Inflammatory macrophage (primary cell): ENCODE data around the gene MORC1.

Experiments
- DNase-seq, 2 donors: peaks; one replicate each; pipeline ENCODE4 v3.0.0-alpha.2; 2020 to 2022

MORC1 gene

DNA sequence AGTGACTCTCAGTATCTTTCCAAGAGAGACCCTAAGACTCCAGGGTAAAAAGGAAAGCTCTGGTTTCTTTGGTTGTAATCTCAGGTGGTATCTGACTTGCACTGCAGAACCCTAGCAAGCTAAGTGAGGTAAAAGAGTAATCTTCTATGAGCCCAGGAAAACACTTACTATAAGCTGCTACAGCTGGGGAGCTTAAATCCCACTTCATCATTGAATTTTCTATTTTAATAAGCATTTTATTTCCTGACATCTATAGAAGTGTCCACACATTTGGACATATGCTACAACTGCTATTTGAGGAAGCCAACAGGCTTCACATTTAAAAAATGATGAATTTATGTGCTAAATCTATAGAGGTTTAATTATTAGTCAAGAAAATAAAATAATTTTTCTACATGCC, 91.1 kb downstream of the MORC1 start:
- DNase-seq: no peak

DNA sequence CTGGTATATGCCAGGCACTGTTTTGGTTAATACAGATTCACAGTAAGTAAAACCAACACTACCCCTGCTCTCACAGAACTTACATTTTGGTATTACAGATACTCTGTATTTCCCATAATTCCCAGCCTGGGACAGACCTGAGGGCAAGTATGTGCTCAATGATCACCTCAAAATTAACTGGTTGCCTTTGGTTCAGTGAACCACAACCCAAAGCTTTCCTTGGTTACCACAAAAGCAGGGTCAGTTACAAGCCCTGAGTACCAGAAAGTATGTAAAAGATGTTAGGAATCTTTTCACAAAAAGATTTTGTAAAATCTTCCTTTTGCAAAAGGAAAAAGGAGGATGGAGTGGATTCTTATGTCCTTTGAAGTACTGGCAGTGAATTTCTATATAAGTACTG, 92.0 kb downstream of the MORC1 start:
- DNase-seq: no peak

DNA sequence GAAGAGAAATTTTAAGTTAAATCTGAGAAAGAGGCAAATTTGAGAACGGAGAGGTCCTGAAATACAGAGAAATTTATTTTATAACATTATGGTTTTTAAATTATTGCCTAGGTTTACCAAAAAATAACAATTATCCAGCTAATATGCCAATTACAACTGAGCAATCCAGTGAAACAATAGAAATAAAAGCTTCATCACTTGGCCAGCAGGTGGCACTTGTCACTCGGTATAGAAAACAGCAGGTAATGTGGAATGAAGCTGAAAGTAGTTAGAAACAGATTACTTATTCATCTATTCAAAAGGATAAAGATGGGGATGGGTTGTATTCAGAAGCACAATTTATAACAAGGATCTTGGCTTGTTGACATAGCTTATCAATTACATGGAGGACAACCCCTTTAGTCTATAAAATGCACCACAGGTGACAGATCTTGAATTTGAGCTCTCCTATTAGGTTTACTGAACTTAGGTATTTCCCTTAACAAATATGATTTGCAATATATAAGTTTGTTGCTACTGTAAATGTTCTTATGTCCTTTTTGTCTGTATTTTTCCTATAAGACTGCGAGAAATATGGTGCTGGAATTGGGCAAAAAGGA, 94.2 kb downstream of the MORC1 start:
- peak; percentile 40 to 45 for DNase-seq

DNA sequence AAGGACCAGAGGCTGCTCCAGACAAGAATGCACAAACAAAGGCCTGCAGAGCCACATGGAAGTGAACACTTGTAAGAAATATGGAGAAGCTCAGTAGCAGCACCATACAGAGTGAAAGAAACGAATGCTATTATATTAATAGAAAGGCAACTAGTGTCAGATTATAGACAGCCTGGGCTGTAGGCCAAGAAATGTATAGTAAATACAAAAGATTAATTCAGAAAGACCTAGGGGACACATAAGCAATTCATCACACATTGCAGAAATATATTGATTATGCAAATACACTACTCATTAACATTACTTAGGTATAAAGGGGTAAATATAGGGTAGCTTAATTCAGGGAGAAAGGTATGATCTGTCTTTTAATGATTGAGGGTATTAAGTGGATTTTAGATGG, 94.8 kb downstream of the MORC1 start:
- DNase-seq: no peak

DNA sequence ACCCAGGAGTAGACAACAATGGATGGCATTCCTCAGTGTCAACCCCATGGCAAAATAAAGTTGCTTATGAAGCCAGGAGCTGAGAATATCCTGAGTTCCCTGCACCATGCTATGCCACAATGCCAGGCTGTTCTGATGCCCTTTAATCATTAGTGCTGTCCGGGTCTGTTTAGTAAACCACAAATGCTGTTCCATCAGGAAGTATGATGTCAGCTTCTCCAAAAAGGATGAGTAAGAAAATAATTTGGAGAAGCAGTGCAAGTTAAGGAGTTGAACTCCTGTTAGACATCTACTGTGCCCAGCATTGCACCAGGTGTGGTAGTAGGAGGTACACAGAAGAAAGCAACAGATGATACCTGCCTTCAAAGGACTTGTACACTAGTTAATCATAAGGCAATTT, 96.4 kb downstream of the MORC1 start:
- peak; percentile 21 to 27 for DNase-seq

DNA sequence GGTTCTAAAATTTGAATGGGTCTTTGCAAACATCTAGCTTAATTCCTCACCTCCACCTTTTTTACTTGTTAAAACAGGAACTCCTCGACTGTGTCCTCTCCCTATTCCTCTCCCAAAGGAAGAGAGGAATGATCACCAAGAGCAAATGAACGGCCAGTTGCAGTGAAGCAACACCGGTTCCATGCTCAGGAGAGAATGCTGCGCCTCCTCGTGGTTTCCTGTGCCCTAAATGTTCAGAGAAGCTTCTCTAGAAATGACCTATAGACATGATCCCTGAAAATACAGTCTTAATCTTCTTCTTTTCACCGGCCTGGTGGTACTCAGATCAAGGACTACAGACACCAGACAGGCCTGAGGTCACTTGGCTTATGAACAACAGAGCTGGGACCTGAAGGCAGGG, 99.1 kb downstream of the MORC1 start:
- DNase-seq: peak in 1 of 2 donors; percentile 6

DNA sequence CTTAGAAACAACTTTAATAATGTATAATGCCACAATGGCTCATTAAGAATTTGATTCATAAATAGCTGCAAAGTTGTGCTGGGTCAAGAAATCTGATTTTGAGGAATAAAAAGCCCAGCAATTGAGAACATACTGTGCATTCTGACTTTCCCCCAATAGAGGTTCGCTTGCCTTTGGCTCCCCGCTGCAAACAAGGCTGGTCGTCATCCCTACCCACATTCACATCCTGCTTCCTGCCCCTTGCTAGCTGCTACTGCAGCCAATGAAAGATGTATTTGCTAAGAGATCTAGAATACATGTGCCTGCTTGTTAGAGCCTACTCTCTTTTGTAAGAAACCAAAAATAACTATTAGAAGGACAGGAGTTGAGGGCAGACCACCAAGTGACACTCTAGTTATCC, 112.5 kb downstream of the MORC1 start:
- DNase-seq: no peak

DNA sequence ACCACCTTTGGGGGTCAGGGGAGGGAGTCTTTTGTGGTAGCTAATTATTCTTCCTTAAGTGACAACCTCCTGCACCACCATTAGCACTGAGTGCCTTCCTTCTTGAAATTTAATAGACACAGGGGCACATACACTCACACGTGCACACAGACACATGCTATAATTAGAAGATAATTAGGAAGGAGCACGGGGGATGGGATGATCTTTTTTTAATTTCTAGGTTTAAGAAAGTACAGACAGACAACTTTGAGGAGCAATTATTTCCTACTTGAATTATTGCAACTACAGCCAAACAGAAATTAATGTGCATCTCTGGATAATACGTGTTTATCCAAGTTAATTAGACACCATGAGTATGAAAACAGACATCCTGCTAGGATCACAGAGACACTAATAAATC, 119.5 kb downstream of the MORC1 start:
- DNase-seq: no peak

DNA sequence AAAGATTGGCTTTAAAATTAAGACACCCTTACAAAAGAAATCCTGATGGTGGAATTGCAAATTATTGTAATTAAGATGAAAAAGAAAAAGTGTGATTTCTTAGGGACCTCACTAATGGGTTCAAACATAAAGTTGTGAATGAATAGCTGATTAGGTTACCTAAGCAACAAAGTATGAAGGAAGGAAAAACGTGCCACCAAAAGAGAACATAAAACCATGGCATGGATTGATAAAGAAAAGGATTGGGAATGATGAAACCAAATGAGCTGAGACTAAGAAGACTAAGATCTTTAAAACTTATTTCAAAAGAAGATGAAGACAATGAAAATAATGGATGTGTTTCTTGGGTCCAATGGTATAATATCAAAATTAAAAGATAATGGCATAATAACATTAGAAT, 132.1 kb downstream of the MORC1 start:
- DNase-seq: no peak

DNA sequence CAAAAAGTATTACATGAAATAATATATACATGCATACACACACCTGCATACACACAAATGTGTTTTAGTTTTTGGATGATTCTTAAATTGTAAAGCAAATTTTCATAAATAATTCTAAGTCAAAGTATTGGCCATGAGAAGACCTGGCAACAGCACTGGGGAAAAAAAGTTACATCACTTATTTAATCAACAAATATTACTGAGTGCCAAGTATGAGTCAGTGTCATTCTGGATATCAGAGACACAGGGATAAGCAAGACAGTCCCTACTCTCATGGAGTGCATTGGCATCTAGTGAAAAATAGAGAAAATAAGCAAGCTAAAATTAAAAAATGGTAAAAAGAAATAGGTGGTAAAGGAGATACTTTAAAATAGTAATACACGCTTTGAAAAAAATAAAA, 134.9 kb downstream of the MORC1 start:
- no peak for DNase-seq

DNA sequence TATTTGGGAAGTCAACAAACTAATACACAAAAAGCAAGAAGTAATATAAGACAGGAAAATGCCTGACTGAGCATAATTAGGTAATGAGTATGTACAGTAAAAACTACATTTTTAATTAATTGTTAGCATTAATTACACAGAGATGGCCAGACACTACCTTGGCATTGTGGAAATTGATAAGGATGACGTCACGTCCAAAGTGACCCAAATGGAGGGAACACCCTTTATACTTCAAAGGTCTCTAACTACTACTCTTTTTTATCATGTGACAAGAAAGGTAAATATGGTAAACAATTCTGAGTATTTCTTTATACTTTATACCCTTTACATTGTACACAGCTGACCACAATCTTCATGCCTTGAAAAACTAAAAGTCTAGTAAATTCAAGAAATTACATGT, 141.9 kb downstream of the MORC1 start:
- no peak for DNase-seq

DNA sequence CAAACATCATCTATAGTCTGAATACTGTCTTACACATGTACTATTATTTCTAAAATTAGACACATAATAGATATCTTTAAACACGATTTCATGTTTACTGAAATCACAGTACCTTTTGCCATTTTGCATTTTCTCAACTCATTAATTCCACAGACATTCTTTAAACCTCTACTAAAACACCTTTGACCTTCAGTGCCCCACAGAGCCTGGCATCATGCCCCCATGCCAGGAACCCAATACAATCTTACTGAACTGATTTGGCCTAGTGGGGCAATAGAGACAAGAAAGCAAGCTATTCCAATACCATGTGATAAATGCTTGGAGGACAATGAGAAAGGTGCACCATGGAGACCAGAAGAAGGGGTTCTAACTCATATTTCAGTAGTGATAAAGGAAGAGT, 144.9 kb downstream of the MORC1 start:
- DNase-seq: no peak

DNA sequence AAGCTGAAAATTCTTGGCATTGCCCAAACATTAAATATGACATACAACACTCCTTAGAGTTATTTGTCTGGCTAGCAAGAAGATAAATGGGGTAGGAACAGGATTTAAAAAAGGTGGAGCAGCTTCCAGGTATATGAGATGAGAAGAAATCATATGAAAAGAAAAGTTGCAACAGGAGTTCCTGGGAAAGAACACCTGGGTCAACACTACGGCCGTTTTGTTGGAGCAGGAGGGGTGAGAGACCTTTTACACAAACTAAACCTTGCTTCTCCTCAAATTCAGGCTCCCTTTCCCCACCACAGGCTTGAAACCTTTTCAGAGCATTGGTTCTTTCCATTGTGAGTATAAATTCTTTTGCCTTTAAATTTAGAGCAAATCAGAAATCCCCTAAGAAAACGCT, 145.5 kb downstream of the MORC1 start:
- no peak for DNase-seq

DNA sequence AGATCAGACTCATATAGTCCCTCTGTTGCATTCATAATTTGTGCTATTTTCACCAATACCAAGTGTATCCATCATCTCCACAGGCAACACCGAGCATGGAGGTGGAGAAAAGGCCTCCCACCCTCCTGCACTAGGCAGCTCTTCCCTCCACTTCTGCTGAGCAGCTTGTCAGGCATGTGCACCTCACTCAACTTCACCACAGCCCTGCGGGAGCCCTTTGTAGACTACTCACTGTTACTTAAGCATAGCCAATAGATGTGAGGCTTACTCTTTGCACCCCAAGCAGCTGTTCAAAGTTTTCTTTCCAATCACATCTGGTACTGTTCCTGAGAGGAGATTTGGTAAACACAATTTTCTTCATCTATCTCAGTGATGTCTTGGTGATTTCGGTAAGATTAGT, 147.4 kb downstream of the MORC1 start:
- DNase-seq: no peak

DNA sequence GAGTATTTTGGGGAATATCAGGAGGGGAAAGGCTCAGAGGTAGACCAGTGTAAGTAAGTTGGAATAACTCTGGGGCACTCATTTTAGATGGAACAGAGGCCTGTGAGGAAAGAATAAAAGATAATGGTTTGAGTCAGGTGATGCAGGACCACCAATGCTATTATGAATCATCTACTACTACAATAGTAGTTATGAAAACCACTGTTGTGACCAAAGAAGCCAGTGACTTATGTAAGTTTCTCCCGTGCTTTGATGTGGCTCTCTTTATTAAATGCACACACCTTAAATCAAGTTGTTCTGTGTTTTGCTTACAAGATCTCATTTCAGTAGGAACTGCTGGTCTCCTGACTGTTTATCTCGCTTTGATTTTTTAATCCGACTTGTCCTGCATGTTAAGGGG, 151.2 kb downstream of the MORC1 start:
- DNase-seq: no peak

DNA sequence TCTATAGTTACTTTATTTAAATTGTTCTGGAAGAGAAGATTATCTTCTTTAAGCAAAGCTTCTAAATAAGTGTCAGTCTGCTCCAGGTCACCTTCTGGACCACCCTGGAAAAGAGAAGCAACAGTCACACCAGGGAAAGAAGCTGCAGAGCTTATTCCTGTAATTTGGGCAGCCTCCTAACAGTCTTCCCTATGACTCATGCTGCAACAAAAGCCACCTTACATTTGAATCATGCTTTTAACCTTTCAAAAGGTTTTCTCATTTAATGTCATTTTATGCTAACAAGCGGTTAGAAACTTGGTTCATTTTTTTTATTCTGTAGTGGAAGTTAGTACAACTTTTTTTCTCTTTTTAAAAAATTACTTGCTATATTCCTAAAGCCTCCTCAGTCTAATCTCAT, 158.9 kb downstream of the MORC1 start:
- no peak for DNase-seq

DNA sequence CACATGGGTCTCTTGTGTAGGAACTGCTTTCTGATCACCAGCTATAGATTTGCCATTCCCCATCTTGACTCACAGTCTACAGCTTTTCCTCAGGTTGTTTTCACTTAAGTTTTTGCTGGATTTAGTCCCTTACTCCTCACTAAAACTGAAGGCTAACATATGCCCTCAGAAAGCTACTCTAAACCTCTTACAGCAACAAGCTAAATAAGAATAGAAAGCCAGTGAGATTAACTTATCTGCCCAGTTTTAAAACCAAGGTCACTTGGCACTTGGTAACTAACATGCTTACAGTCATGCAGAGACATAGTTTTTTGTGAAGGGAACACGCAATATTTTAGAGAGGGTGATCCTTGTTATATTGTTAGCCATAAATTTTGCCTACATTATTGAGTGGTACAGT, 164.2 kb downstream of the MORC1 start, which contains the start of gene GUCA1C:
Gene GUCA1C, minus strand, starts transcription at position 180 of the 400 bp plus-strand sequence. Its CDS starts 117 bp downstream, at position 63.
- no peak for DNase-seq

DNA sequence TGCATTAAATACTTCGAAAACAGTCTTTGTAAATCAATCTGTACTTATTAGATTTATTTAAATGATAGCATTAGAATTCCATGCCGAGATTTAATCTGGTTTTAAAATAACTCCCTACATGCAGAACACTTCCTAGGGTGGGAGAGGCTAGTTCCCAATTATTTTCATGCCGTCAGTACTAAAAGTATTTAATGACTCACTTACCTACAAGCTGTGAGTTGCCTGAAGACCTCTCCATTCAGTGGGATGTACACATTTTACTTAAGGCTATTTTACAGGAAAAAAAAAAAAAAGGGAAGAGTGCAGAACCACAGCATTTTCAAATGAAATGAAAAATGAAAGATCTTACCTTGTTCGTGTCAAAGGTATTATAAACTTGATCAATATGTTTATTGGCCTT, 164.7 kb downstream of the MORC1 start:
- no peak for DNase-seq

DNA sequence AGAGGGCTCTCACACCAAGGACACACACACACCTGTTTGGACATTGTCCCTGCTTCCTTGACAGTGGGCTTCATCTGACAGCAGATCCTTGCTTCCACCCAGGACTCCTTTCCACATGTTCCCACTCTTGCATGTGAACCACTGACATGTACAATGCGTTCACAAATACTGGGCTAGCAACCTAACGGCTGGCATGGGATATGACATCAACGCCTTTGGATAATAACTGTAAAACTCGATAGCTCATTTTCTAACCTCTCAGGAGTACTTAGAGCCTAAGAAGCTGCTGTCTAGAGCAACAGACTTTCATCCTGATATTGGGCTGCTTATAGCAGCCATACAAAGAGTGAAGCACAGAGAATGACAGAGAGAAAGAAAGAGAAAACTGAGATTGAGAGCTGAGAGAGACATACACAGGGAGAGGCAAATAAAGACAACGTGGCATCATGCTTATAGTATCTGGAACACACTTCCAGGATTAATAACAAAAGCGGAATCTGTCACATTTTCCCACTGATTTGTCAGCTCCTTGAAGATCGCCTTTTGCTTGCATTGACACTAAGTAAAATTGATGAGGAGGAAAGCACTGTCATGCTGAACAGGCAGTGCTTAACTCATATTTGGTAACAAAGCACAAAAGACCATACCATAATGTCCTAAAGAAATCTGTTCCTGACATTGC, 166.0 kb downstream of the MORC1 start:
- no peak for DNase-seq

DNA sequence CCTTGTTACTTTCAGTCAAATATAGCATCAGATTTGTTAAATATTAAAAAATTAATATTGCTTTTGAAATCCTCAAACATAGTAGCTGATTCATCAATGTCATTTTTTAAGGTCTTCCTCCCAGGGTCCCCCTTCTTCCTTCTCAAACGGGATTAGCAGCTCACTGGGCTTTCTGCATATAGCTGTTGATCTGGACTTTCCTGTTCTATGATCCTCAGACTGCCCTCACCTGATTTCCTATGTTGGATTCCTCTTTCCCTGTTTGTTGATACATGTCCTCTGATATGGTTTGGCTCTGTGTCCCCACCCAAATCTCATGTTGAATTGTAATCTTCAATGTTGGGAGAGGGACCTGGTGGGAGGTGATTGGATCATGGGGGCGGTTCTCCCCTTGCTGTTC, 170.1 kb downstream of the MORC1 start:
- DNase-seq: no peak

DNA sequence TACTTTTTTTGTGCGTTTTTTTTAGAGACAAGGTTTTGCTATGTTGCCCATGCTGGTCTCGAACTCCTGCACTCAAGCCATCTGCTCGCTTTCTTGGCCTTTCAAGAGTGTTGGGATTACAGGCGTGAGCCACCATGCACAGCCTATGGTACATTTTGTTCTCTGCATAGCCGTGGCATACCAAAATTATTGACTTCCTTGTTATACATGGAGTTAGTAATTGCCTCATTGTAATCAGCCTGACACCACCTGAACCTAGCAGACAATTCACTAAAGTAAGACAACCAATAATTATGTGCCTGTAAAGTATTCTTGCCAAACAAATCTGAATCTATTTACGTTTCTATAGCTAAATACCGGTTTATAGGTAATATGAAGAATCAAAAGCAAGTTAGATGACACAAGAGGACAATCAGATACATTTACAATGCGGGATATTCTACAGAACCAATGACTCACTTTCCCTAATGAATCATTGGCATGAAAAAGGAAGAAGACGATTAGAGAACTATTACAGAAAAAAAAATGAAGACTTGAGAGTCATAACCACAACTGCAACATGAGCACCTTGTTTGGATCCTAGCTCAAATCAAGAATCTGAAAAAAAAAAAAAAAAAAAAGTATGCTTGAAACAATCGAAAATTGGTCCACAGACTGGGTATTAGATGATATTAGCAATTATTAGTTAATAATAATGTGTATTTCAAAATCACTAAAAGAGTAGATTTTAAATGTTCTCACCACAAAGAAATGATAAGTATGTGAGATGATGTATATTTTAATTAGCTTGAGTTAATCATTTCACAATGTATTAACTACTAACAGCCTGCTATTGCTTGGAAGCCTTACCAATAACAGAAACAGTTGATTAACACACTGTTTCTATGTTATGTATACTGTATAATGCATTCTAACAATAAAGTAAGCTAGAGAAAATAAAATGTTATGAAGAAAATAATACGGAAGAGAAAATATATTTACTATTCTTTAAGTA, 171.3 kb downstream of the MORC1 start:
- DNase-seq: no peak

DNA sequence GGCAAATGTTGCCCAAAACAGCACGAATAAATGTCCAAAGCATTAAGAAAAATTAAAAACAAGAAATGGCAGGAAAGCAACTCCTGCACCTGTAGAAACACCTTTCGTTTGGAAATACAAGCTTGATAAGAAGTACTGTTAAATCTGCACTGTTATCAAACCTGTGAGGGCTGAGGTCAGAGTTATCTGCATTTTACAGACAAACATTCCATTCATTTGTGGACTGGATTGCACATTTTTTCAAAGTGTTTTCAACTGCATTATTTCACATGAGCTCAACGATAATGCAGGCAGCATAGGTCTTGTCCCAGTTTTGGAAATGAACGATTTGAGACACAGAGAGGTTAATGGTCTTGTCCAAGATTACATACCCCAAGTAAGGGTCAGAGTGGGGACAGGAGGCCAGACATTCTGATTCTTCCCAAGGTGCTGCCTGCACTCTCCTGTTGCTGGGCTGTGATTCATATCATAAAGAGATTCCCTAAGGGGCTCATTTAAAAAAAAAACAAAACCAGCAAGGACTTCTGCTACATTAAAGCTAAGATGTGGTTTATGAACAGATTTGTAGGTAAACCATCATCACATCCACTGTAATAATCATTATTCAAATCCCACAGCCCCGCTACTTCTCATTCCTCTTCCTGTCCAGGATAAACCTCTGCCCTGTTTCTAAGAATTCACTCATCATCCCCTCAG, 177.2 kb downstream of the MORC1 start:
- DNase-seq: no peak

DNA sequence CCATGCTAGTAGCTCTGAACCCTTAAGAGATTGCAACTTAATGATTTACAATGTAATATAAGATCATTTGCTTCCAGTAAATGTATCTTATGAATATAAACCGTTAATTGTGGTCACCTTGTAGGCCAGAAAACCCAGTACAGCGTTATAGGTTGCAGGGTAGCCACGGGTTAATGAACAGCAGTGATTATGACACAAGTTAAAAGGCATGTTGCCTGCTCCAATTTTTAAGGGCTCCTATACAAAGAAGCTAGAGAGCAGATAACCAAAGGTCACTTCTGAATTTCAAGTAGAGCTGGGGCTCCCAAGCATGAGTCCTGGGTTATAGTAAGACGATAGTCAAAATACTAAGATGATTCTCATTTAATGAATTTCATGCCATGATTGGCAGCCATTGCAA, 177.8 kb downstream of the MORC1 start:
- no peak for DNase-seq
